GM12878 (cell line): ENCODE measurements around the gene MICALL2. TPM values are rescaled to one million over a fixed set of nuclear protein-coding genes. Genes with fewer than 3 reads are reported as not detected.

Source experiments
- ATAC-seq: fragments of 200-7000 bp; cut with Tn5 transposase; 3 replicates; pipeline ENCODE4 v1.9.1; 2020; ENCODE audit warnings: mild to moderate bottlenecking, moderate library complexity
- BruUV-seq: library from RNA; stranded (reverse); fragments of 400-500 nt; replicated peaks from 2 replicates; lab custom pipeline; 2021; lab: Mats Ljungman, UMichigan
- CTCF ChIA-PET: fragments of 300-600 bp; sonication (Branson Sonifier 250); formaldehyde crosslinking; extraction: SDS; loops from one replicate; lab custom pipeline; 2021; ENCODE audit warnings: inconsistent platforms; lab: Yijun Ruan, JAX
- POLR2A ChIA-PET: fragments of 350-600 bp; formaldehyde crosslinking; extraction: SDS; loops from one replicate; lab custom pipeline; 2021; ENCODE audit warnings: inconsistent platforms; lab: Charles Lee
- RAD21 ChIA-PET: fragments of 300-600 bp; sonication (Branson Sonifier 250); formaldehyde crosslinking; loops from one replicate; lab custom pipeline; 2023; ENCODE audit warnings: antibody characterized with exemption; ENCODE audit not compliant: unreplicated experiment; lab: Charles Lee
- SMC1A ChIA-PET: fragments of 300-600 bp; sonication (Branson Sonifier 250); formaldehyde crosslinking; loops from one replicate; lab custom pipeline; 2023; ENCODE audit not compliant: unreplicated experiment, uncharacterized antibody; lab: Charles Lee
- DNase-seq: peaks from one replicate; pipeline ENCODE4 v3.0.0-alpha.2; 2011; ENCODE audit warnings: low read depth, low spot score
- FAIRE-seq: peaks from 3 replicates; lab custom pipeline; 2011; peaks lifted over from hg19 to GRCh38; lab: Jason Lieb, UNC
- H2AFZ ChIP-seq: 2 replicates; pipeline ENCODE4 v1.6.0; 2011; ENCODE audit warnings: low read depth, low read length, control low read depth; ENCODE audit not compliant: control insufficient read depth
- H3K27ac ChIP-seq: 2 replicates; pipeline ENCODE4 v1.5.1; 2011; ENCODE audit warnings: control low read depth; ENCODE audit not compliant: control insufficient read depth, insufficient read depth
- H3K27me3 ChIP-seq, 2 experiments: replicated peaks in 1 of 2; 2 replicates each; pipeline versions ENCODE4 v1.6.0 to v1.6.1; 2011; ENCODE audit warnings: low read length in 1 of 2; ENCODE audit not compliant: control insufficient read depth in 2 of 2, insufficient read depth in 2 of 2
- H3K36me3 ChIP-seq, 2 experiments: 2 replicates each; pipeline ENCODE4 v1.5.1; 2011; ENCODE audit warnings: low read length in 1 of 2; ENCODE audit not compliant: control insufficient read depth in 2 of 2, insufficient read depth in 2 of 2
- H3K4me1 ChIP-seq: 2 replicates; pipeline ENCODE4 v1.6.1; 2011; ENCODE audit warnings: mild to moderate bottlenecking, low read length, moderate library complexity, mixed read lengths; ENCODE audit not compliant: control insufficient read depth, insufficient read depth
- H3K4me2 ChIP-seq: 2 replicates; pipeline ENCODE4 v1.6.0; 2011; ENCODE audit warnings: control low read depth; ENCODE audit not compliant: control insufficient read depth, insufficient read depth
- H3K4me3 ChIP-seq: fragments of 200-600 bp; sonication (generic); 2 replicates; pipeline ENCODE4 v1.5.1; 2016
- H3K79me2 ChIP-seq: 2 replicates; pipeline ENCODE4 v1.6.0; 2011; ENCODE audit warnings: low read length; ENCODE audit not compliant: control insufficient read depth, insufficient read depth
- H3K9ac ChIP-seq: 2 replicates; pipeline ENCODE4 v1.8.0; 2011; ENCODE audit warnings: low read length, control low read depth, mixed read lengths; ENCODE audit not compliant: control insufficient read depth, insufficient read depth
- H3K9me3 ChIP-seq: replicated peaks from 3 replicates; pipeline ENCODE4 v1.5.1; 2011; ENCODE audit warnings: mild to moderate bottlenecking, low read length; ENCODE audit not compliant: control insufficient read depth, insufficient read depth
- H4K20me1 ChIP-seq: 2 replicates; pipeline ENCODE4 v1.6.0; 2011; ENCODE audit not compliant: control insufficient read depth, insufficient read depth
- ATF3 ChIP-seq: IDR thresholded peaks from 2 replicates; pipeline ENCODE4 v1.6.1; 2011; ENCODE audit warnings: low read depth, mild to moderate bottlenecking, low read length, moderate library complexity, borderline replicate concordance; ENCODE audit errors: extremely low read depth
- BRCA1 ChIP-seq: IDR thresholded peaks from 2 replicates; pipeline ENCODE4 v1.6.1; 2011; ENCODE audit warnings: low read depth, low read length, improper control_type of control experiment
- CHD2 ChIP-seq: IDR thresholded peaks from 2 replicates; pipeline ENCODE4 v1.6.1; 2011; ENCODE audit warnings: low read depth, low read length, improper control_type of control experiment, borderline replicate concordance
- DPF2 ChIP-seq: fragments of 450-650 bp; IDR thresholded peaks from 2 replicates; pipeline ENCODE4 v1.6.1; 2017; ENCODE audit warnings: mild to moderate bottlenecking
- E2F8 ChIP-seq: fragments of 450-650 bp; IDR thresholded peaks from 2 replicates; pipeline ENCODE4 v1.6.1; 2018; ENCODE audit warnings: mild to moderate bottlenecking, low read depth, moderate library complexity; ENCODE audit not compliant: partially characterized antibody
- IRF5 ChIP-seq: fragments of 450-650 bp; IDR thresholded peaks from 2 replicates; pipeline ENCODE4 v1.6.1; 2017; ENCODE audit warnings: borderline replicate concordance
- MEF2A ChIP-seq: IDR thresholded peaks from 2 replicates; pipeline ENCODE4 v1.6.1; 2011; ENCODE audit warnings: low read depth, mild to moderate bottlenecking, low read length, moderate library complexity; ENCODE audit not compliant: insufficient read depth
- MTA2 ChIP-seq: fragments of 450-650 bp; IDR thresholded peaks from 2 replicates; pipeline ENCODE4 v1.6.1; 2016; ENCODE audit warnings: low read depth, mild to moderate bottlenecking, moderate library complexity
- NFIC ChIP-seq: IDR thresholded peaks from 2 replicates; pipeline ENCODE4 v1.6.1; 2012; ENCODE audit warnings: low read depth, mild to moderate bottlenecking, inconsistent platforms, low read length, moderate library complexity
- PAX5 ChIP-seq: IDR thresholded peaks from 2 replicates; pipeline ENCODE4 v1.6.1; 2011; ENCODE audit warnings: low read depth, low read length, borderline replicate concordance
- POLR2A ChIP-seq: IDR thresholded peaks from 2 replicates; pipeline ENCODE4 v1.6.1; 2011; ENCODE audit warnings: low read depth, mild to moderate bottlenecking, low read length
- RB1 ChIP-seq: fragments of 450-650 bp; formaldehyde crosslinking; IDR thresholded peaks from 2 replicates; pipeline ENCODE4 v1.6.1; 2017; ENCODE audit warnings: mild to moderate bottlenecking, borderline replicate concordance
- RELB ChIP-seq: fragments of 450-650 bp; IDR thresholded peaks from 2 replicates; pipeline ENCODE4 v1.6.1; 2017; ENCODE audit warnings: low read depth, mild to moderate bottlenecking, moderate library complexity
- YBX1 ChIP-seq: fragments of 450-650 bp; IDR thresholded peaks from 2 replicates; pipeline ENCODE4 v1.6.1; 2016; ENCODE audit warnings: antibody characterized with exemption
- WGBS: methylation state at CpG from one replicate; pipeline ENCODE4 v1.1.6; 2016; ENCODE audit warnings: low lambda C conversion rate; ENCODE audit not compliant: insufficient replicate concordance, insufficient coverage; ENCODE audit errors: missing lambda C conversion rate; 5-methylcytosine and 5-hydroxymethylcytosine counted together
- in situ Hi-C: fragments of 300-500 bp; cut with MboI; formaldehyde crosslinking; loops from 9 replicates; pipeline ENCODE4 v1.14.3; 2018; ENCODE audit warnings: mixed read lengths
- intact Hi-C: fragments of 100-400 bp; cut with micrococcal nuclease; formaldehyde crosslinking; loops from one replicate; pipeline ENCODE4 v1.14.2; 2022; ENCODE audit not compliant: unreplicated experiment
- polyA plus RNA-seq, 11 experiments: library from polyadenylated mRNA; depleted of rRNA in 4 of 11; unstranded in 6 of 11; stranded (reverse) in 5 of 11; fragments of >200 nt; fragmentation: Nextera tagmentation in 4 of 11; fragmentation: Illumina TruSeq in 1 of 11; extraction: Ambion mirVana in 4 of 11; extraction: Trizol in 1 of 11; gene quantifications; 1 replicate in 1 of 11; 2 replicates in 10 of 11; pipeline versions ENCODE4 v1.2.1 to v1.2.3, GENCODE V29; 2011 to 2016; ENCODE audit warnings: inconsistent platforms in 2 of 11, missing spikeins in 2 of 11, low read depth in 1 of 11
- total RNA-seq, 4 experiments: library from RNA; depleted of rRNA in 3 of 4; stranded (reverse); fragments of >200 nt in 3 of 4; fragmentation: Illumina TruSeq in 1 of 4; extraction: Trizol in 1 of 4; gene quantifications; 2 replicates each; pipeline versions ENCODE4 v1.2.1 to v1.2.3, GENCODE V29; 2013 to 2021

MICALL2 gene
- total and polyA plus RNA-seq, 10 of the 15 experiments (the other 5 are each of a cell fraction or from before 2014, with no cell fraction given): 0.04 to 1.7 (median 0.83) TPM; not detected in 3

- intact Hi-C loops (no loop called here), in situ Hi-C loops (no loop called here)
- H3K4me2 ChIP-seq: no peak overlapping the region
- 66% methylated on average over 19 of the region's 43 CpGs for WGBS
- H4K20me1 ChIP-seq: no peaks in the 10 kb centered on the region
- H3K27me3 ChIP-seq: no peaks in the 10 kb centered on the region
- no peak overlapping the region for H3K9ac ChIP-seq
- no peak overlapping the region for H3K27ac ChIP-seq
- FAIRE-seq: no peak
- BruUV-seq: no TSS peak
- ATAC-seq: no peak
- no peaks in the 10 kb centered on the region for H3K36me3 ChIP-seq
- DNase-seq: no peak
- TF ChIP-seq POLR2A (no peak), RB1 (no peak), NFIC (no peak), IRF5 (no peak), PAX5 (no peak), CHD2 (no peak), YBX1 (no peak), MTA2 (no peak), MEF2A (no peak), E2F8 (no peak), DPF2 (no peak), ATF3 (no peak), RELB (no peak), BRCA1 (no peak)
- POLR2A ChIA-PET: no interaction called here
- H3K4me1 ChIP-seq: no peaks in the 10 kb centered on the region
- H2AFZ ChIP-seq: no peak overlapping the region
- no peaks in the 10 kb centered on the region for H3K79me2 ChIP-seq
- RAD21 ChIA-PET: interaction anchor here (1.1 kb wide), 1 partner anchor 37 kb away, joined by 4 read pairs; no protein-coding TSS in a partner anchor
- CTCF ChIA-PET: no interaction called here
- SMC1A ChIA-PET: no interaction called here
- no peak overlapping the region for H3K4me3 ChIP-seq
- H3K9me3 ChIP-seq: no peaks in the 10 kb centered on the region
Measured at GRCh38 chr7:1437155-1437880, 22.0 kb downstream of the MICALL2 start.
